GM12801 (cell line): ENCODE measurements around the gene C1QB.

Experiments
- TF ChIP-seq, protein P1 (sequence below): IDR thresholded peaks from one replicate; pipeline ENCODE4 v1.5.1; 2011; ENCODE audit warnings: control low read depth; ENCODE audit not compliant: insufficient read length; ENCODE audit errors: extremely low read depth

Gene C1QB

DNA sequence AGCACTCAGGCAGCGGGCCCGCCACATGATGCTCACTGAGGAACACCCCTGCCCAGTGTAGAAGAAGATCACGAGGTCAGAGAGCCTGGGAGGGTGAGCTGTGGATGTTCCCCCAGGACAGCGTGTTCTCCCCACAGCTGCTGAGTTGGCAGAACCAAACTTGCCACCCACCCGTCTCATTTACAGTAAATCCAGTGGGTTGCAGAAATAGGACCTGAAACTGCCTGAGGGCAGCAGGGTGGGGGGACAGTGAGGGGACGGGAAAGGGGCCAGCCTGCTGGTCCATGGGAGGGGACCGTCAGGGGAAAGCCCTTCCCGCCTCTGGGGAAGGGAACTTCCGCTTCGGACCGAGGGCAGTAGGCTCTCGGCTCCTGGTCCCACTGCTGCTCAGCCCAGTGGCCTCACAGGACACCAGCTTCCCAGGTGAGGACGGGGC lies at the start of gene C1QB:
TSS of gene C1QB (plus strand) at position 356 of the 436 bp plus-strand sequence. CDS start 6,227 bp downstream, outside the sequence.
- TF ChIP-seq, protein P1, sequence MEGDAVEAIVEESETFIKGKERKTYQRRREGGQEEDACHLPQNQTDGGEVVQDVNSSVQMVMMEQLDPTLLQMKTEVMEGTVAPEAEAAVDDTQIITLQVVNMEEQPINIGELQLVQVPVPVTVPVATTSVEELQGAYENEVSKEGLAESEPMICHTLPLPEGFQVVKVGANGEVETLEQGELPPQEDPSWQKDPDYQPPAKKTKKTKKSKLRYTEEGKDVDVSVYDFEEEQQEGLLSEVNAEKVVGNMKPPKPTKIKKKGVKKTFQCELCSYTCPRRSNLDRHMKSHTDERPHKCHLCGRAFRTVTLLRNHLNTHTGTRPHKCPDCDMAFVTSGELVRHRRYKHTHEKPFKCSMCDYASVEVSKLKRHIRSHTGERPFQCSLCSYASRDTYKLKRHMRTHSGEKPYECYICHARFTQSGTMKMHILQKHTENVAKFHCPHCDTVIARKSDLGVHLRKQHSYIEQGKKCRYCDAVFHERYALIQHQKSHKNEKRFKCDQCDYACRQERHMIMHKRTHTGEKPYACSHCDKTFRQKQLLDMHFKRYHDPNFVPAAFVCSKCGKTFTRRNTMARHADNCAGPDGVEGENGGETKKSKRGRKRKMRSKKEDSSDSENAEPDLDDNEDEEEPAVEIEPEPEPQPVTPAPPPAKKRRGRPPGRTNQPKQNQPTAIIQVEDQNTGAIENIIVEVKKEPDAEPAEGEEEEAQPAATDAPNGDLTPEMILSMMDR: no peak

DNA sequence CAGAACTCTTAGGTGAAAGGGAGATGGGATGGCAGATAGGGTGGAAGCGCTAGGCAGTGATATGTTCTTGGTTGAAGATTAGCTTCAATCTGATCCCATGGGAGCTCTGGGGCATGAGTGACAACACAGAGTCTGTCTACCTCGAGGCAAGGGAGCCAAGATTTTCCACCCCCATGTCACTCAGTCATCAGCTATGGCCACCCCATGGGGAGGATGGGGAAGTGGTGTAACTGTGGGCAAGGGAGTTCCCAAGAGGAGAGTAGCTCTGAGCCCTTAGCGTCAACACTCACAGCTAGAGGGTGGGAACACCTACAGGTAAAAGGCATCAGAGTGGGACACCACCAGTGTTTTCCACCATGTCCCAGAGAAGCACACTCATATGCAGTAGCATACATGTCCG lies 46.9 kb upstream of the C1QB start:
- TF ChIP-seq, protein P1: no peak

- TF ChIP-seq, protein P1: no peak
Measured at GRCh38 chr1:22607154-22607553, 45.9 kb upstream of the C1QB start.

GRCh38 chr1:22608361-22608760 lies 44.7 kb upstream of the C1QB start:
- TF ChIP-seq, protein P1: no peak

GRCh38 chr1:22609291-22609690 lies 43.7 kb upstream of the C1QB start:
- TF ChIP-seq, protein P1: no peak

GRCh38 chr1:22611530-22611947 lies 41.5 kb upstream of the C1QB start:
- TF ChIP-seq, protein P1: no peak

DNA sequence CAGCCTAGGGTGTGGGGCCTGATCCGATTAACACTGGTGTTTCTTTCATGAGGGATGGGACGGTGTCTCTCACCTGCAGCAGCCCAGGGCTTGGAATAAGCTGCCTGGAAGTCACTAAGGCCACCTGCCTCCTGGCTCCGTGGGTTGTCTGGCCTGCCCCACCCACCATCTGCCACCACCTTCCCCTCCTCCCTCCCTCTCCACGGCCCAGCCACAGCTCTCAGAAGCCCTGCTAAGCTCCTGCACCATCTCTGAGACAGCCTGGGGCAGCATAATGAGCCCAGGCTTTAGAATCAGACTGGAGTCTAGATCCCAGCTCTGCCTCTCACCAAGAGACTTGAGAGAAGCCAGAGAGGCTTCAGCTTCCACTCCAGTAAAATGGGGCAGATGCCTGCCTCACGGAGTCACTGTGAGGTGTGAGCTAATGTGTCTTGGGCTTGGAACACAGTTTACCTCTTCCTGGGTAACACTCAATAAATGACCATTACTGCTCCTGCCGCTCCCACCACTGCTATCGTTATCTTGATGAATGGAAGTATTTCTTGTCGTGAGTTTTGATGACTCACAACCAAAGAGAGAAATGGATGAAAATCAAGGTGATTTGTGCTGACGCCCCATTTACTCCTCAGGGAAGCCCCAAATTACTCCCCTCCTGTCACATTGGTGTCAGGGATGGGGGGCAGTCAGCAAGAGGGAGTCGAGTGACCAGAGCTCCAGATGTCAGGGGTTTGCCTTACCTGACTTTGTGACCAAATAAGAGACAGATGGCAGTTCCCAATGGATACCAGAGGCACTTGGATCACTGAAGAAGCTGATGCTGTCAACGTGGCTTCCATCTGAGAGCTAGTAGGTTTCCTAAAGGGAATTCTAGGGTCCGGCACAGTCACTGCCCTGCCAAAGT lies 40.1 kb upstream of the C1QB start:
- TF ChIP-seq, protein P1: no peak
